ENCODE measurements around the gene ERFE.

ERFE gene

GRCh38 chr2:238126338-238126737 is 32.4 kb upstream of the ERFE start:
- no peak for DNase-seq (ENCODE audit: low spot score)

DNA sequence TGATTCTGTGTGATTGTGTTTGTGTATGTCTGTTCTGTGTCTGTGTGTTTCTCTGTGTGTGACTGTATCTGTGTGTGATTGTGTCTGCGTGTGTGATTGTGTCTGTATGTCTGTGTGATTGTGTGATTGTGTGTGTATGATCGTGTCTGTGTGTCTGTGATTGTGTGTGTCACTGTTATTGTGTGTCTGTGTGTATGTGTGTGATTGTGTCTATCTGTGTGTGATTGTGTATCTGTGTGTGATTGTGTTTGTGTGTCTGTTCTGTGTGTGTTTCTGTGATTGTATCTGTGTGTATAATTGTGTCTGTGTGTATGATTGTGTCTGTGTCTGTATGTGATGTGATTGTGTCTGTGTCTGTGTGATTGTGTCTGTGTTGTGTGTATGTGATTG is 32.0 kb upstream of the ERFE start:
- DNase-seq (ENCODE audit: low spot score), result no peak

GRCh38 chr2:238127165-238128060 is 31.4 kb upstream of the ERFE start:
- no peak for DNase-seq (ENCODE audit: low spot score)

- no peak for DNase-seq (ENCODE audit: low spot score)
Measured at GRCh38 chr2:238128061-238128440, 30.7 kb upstream of the ERFE start.

DNA sequence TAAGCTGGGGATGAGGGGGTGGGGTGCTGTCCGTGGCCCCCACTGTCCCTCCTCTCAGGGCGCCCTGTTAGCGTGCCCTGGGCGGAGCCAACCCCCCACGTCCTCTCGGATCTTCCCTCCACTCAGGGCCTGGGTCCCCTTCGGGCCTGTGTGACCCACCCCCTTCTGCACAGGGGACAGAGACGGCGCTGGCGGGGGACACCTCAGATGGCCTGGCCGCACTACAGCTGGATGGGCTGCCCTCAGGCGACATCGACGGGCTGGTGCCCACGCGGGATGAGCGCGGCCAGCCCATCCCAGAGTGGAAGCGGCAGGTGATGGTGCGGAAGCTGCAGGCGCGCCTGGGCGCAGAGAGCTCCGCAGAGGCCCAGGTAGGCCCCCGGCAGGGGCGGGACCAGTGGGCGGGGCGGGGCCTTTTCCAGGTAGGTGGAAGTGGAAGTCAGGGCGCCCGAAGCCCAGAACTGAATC is 30.2 kb upstream of the ERFE start:
- DNase-seq (ENCODE audit: low spot score), result no peak

DNA sequence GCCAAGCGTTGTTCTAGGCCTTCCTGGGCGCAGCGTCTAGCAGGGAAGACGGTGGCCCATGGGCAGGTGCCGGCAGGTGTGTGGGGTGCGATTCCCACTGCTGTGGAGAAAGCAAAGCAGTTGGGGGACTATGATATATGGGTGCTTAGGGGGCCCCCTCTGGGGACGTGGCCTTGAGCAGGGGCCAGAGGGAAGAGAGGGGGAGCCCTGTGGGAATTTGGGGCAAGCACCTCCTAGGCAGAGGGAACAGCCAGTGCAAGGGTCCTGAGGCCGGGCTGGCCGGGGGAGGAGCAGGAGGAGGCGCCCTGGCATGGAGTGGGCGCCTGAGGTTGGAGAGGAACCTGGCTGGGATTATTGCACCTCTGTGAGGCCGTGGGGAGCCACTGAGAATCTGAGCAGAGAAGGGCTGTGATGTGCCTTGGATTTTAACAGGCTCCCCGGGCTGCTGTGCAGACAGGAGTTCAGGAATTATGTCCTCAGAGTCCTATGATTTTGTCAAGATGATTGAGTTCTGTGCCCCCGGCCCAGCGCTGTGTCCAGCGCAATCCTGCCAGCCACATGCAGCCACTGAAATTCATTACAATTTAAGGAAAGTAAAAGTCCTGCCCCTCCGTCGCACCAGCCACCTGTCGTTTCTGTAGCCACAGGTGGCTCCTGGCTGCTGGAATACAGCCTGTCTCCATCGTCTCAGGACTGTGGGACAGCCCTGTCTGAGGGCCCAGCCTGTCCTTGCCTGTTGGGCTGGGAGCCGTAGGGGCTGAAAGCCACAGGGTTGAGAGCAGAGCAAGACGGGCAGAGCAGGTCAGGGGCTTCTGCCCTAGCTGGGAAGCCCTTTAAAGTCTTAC is 29.4 kb upstream of the ERFE start:
- DNase-seq (ENCODE audit: low spot score), result no peak

- DNase-seq (ENCODE audit: low spot score), result no peak
Measured at GRCh38 chr2:238130111-238130695, 28.6 kb upstream of the ERFE start.

- DNase-seq (ENCODE audit: low spot score), result no peak
Measured at GRCh38 chr2:238130696-238131628, 27.8 kb upstream of the ERFE start.

GRCh38 chr2:238131761-238132462 is 26.9 kb upstream of the ERFE start:
- no peak for DNase-seq (ENCODE audit: low spot score)

DNA sequence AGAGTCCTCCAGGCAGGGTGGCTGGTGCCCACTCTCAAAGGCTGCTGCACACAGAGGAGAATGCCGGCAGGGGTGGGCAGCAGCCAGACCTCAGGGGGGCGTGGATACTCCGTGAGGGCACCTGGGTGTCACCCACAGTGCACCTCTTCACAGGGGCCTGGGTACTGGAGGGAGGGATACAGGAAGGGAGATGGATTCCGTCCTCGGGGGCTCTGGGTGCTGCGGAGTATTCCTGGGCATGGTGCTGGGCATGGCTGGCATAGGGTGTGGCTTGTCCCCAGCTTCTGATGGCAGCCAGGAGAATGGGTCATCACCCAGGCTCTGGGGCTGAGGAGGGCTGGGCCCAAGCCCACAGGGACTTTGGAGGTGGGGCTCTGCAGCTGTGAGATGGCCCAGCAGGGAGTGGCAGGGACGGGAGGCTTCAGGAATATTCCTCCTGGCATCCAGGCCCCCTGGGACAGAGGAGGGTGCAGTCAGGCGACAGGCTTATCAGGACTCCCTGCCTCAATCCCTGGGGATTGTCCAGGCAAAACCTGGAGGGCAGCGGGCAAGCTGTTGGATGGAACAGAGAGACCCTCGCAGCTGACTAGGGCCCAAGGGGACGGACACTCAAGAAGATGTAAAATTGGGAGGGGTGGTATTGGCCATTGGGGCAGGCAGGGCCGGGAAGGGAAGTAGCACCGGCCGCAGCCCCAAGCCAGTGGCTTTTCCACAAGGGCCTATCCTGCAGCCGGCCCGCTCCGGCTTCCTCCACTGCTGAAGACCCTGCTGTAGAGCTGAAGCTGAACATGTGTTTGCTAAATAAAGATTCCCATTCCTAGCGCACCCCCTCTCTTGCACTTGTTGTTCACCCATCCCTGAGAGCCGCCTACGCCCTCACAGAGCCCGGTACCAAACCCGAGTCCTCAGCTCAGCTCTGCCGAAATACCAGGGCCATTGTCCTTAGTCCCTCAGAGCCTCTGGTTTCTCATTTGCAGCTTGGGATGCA is 26.0 kb upstream of the ERFE start:
- no peak for DNase-seq (ENCODE audit: low spot score)

DNA sequence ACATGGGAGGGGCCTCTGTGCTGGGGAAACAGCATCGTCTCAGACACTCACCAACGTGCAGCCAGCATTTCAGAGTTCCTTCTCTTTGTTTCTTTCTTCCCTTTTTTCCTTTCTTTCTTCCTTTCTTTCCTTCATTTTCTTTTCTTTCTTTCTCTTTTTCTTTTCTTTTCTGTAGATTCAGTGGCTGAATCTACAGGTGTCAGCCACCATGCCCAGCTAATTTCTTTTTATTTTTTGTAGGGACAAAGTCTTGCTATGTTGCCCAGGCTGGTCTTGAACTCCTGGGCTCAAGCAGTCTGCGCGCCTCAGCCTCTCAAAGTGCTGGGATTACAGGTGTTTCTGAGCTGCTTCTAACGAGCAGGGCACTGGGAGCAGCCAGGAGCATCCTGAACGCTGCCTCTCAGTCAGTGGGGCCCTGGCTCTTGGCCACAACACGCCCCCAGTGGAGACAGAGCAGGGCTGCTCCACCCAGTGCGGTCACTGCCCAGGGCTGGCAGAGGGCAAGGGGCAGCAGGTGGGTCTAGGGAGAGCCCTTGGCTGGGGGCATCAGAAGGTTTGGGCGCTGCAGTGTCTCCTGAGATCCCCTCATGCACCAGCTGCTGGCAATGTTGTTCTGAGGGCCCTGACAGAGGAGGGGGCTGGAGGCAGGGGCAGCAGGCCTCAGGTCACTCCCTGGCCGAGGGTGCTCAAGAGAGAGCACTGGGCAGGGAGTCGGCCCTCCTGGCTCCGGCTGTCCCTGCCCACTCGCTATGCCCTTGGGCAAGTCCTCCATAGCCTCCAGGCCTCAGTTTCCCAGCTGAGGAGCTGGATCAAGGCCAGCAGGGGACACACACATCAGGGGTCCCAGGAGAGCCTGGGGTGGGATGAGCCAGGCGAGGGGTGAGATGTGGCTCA is 25.0 kb upstream of the ERFE start:
- DNase-seq (ENCODE audit: low spot score), result no peak

DNA sequence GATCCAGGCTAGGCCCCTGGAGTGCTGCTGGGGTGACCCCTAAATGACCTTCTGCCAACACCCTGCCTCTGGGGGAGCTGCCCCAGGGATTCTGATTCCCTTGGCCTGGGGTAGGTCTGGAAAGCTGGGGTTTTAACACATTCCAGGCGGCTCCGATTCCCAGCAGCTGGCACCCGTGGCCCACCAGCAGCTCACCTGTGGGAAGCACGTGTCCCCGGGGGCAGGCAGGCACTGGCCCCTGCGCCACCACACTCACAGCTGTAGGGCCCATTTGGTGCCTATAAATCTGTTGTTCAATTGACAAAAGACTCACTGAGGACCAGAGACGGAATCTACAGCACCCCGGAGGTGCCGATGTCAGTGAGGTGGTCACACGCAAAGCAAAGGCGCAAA is 24.4 kb upstream of the ERFE start:
- no peak for DNase-seq (ENCODE audit: low spot score)

- DNase-seq (ENCODE audit: low spot score), result no peak
Measured at GRCh38 chr2:238135601-238136150, 23.1 kb upstream of the ERFE start.

- no peak for DNase-seq (ENCODE audit: low spot score)
Measured at GRCh38 chr2:238136820-238137537, 21.8 kb upstream of the ERFE start.

- DNase-seq (ENCODE audit: low spot score), result no peak
Measured at GRCh38 chr2:238137885-238138284, 20.9 kb upstream of the ERFE start.

- DNase-seq (ENCODE audit: low spot score), result no peak
Measured at GRCh38 chr2:238138331-238139195, 20.2 kb upstream of the ERFE start, which contains the start of gene KLHL30. Gene KLHL30, plus strand, starts transcription at chr2:238138668. Its CDS starts 2,087 bp downstream, at chr2:238140755.

Data from CD4-positive, alpha-beta T cell treated with Interleukin-2 at 100 ng/mL for 4 hours (primary cell).